GM10266 (cell line): ENCODE measurements around the gene AFTPH.

Experiments
- DNase-seq: peaks from one replicate; pipeline ENCODE4 v3.0.0; 2012; ENCODE audit errors: extremely low spot score
- CTCF ChIP-seq: IDR thresholded peaks from 2 replicates; pipeline ENCODE4 v1.5.1; 2012; ENCODE audit warnings: mild to moderate bottlenecking, low read depth; ENCODE audit not compliant: control insufficient read depth, insufficient read depth; ENCODE audit errors: missing control alignments

Gene AFTPH

GRCh38 chr2:64635976-64636911, 112.1 kb downstream of the AFTPH start:
- peak; percentile 16 for TF ChIP-seq CTCF
- DNase-seq = peak; percentile 59

- DNase-seq = peak; percentile 55
- TF ChIP-seq CTCF = no peak
Observed at GRCh38 chr2:64637000-64637635, 113.0 kb downstream of the AFTPH start.

GRCh38 chr2:64637931-64638330, 113.8 kb downstream of the AFTPH start:
- TF ChIP-seq CTCF = no peak
- DNase-seq = no peak

GRCh38 chr2:64638502-64639120, 114.5 kb downstream of the AFTPH start:
- no peak for DNase-seq
- TF ChIP-seq CTCF = no peak

GRCh38 chr2:64639691-64640090, 115.6 kb downstream of the AFTPH start:
- DNase-seq = no peak
- no peak for TF ChIP-seq CTCF

GRCh38 chr2:64640153-64641044, 116.3 kb downstream of the AFTPH start:
- DNase-seq = no peak
- TF ChIP-seq CTCF = no peak
